SK-N-SH (cell line): ENCODE data around the gene TGM2. TPM values are rescaled to one million over a fixed set of nuclear protein-coding genes. Genes with fewer than 3 reads are reported as not detected.
A peak's percentile ranks its signal among the peaks of the same experiment; 100 is the strongest.

Experiments used
- CTCF ChIA-PET: fragments of 300-600, 350-600 bp; formaldehyde crosslinking; extraction: SDS; loops from one replicate; lab custom pipeline; 2021; lab: Yijun Ruan, JAX
- POLR2A ChIA-PET: fragments of 350-600 bp; sonication (Branson Sonifier 250); formaldehyde crosslinking; extraction: SDS; loops from one replicate; lab custom pipeline; 2020; ENCODE audit warnings: antibody characterized with exemption, inconsistent platforms; lab: Yijun Ruan, JAX
- DNase-seq: peaks from one replicate; pipeline ENCODE4 v3.0.0; 2012
- H2AFZ ChIP-seq: fragments of 200-600 bp; sonication (generic); 2 replicates; pipeline ENCODE4 v1.8.1; 2016; ENCODE audit warnings: antibody characterized with exemption, mild to moderate bottlenecking, low read depth
- H3F3A ChIP-seq: fragments of 200-600 bp; sonication (generic); replicated peaks from 2 replicates; pipeline ENCODE3; 2016; ENCODE audit warnings: antibody characterized with exemption, mild to moderate bottlenecking; ENCODE audit not compliant: insufficient read depth
- H3K27ac ChIP-seq, 2 experiments: fragments of 200-500 bp in 1 of 2; fragments of 200-600 bp in 1 of 2; sonication (Bioruptor generic) in 1 of 2; sonication (generic), shearing (Covaris generic) in 1 of 2; 2 replicates each; pipeline versions ENCODE4 v1.5.1 to v1.6.1; 2014 to 2016; ENCODE audit warnings: low read depth in 2 of 2, inconsistent platforms in 1 of 2, low read length in 1 of 2, mild to moderate bottlenecking in 1 of 2, mixed read lengths in 1 of 2
- H3K27me3 ChIP-seq: fragments of 200-600 bp; sonication (generic), shearing (Covaris generic); 2 replicates; pipeline ENCODE4 v1.6.1; 2016; ENCODE audit warnings: mixed run types; ENCODE audit not compliant: insufficient read depth
- H3K36me3 ChIP-seq, 2 experiments: fragments of 200-500 bp in 1 of 2; fragments of 200-600 bp in 1 of 2; sonication (Bioruptor generic) in 1 of 2; sonication (generic) in 1 of 2; replicated peaks in 1 of 2; 2 replicates each; pipeline versions ENCODE3 to v1.5.1; 2014 to 2016; ENCODE audit warnings: low read length in 1 of 2, mild to moderate bottlenecking in 1 of 2; ENCODE audit not compliant: insufficient read depth in 2 of 2, control insufficient read depth in 1 of 2
- H3K4me1 ChIP-seq, 2 experiments: fragments of 200-500 bp in 1 of 2; fragments of 200-600 bp in 1 of 2; sonication (Bioruptor generic) in 1 of 2; sonication (generic), shearing (Covaris generic) in 1 of 2; 2 replicates each; pipeline versions ENCODE4 v1.5.1 to v1.6.1; 2014 to 2016; ENCODE audit warnings: low read depth in 1 of 2, low read length in 1 of 2, mixed run types in 1 of 2; ENCODE audit not compliant: insufficient read depth in 2 of 2, control insufficient read depth in 1 of 2
- H3K4me2 ChIP-seq: fragments of 200-600 bp; sonication (generic), shearing (Covaris generic); 2 replicates; pipeline ENCODE4 v1.6.1; 2017; ENCODE audit warnings: mixed run types
- H3K4me3 ChIP-seq, 2 experiments: fragments of 200-500 bp in 1 of 2; fragments of 200-600 bp in 1 of 2; sonication (Bioruptor generic) in 1 of 2; sonication (generic), shearing (Covaris generic) in 1 of 2; 2 replicates each; pipeline versions ENCODE4 v1.5.1 to v1.8.1; 2014 to 2016; ENCODE audit warnings: low read depth in 2 of 2, inconsistent platforms in 1 of 2, low read length in 1 of 2, mild to moderate bottlenecking in 1 of 2, mixed read lengths in 1 of 2, moderate library complexity in 1 of 2
- H3K79me2 ChIP-seq: fragments of 200-600 bp; sonication (generic); 2 replicates; pipeline ENCODE4 v1.8.1; 2017; ENCODE audit warnings: mild to moderate bottlenecking; ENCODE audit not compliant: insufficient read depth
- H3K9ac ChIP-seq: fragments of 200-600 bp; sonication (generic); 2 replicates; pipeline ENCODE4 v1.6.1; 2017; ENCODE audit warnings: mixed run types
- H3K9me2 ChIP-seq: fragments of 200-600 bp; sonication (generic); 2 replicates; pipeline ENCODE4 v1.6.1; 2017; ENCODE audit warnings: mixed run types
- H3K9me3 ChIP-seq: fragments of 200-600 bp; sonication (generic); 2 replicates; pipeline ENCODE4 v1.6.1; 2017; ENCODE audit warnings: mixed run types, mild to moderate bottlenecking, moderate library complexity
- H4K20me1 ChIP-seq: fragments of 200-600 bp; sonication (generic); 2 replicates; pipeline ENCODE4 v1.6.1; 2017; ENCODE audit warnings: mild to moderate bottlenecking, mixed run types; ENCODE audit not compliant: insufficient read depth
- CHD2 ChIP-seq: fragments of 150-350 bp; IDR thresholded peaks from 2 replicates; pipeline ENCODE4 v1.6.1; 2018; ENCODE audit warnings: low read length; ENCODE audit not compliant: partially characterized antibody
- EZH2phosphoT487 ChIP-seq: fragments of 200-600 bp; sonication (generic); IDR thresholded peaks from 2 replicates; pipeline ENCODE4 v1.6.1; 2017; ENCODE audit warnings: low read depth, mixed run types, mild to moderate bottlenecking, antibody characterized with exemption, moderate library complexity, borderline replicate concordance
- FOSL2 ChIP-seq: IDR thresholded peaks from 2 replicates; pipeline ENCODE4 v1.4.0; 2012; ENCODE audit warnings: low read depth, mild to moderate bottlenecking, moderate library complexity, borderline replicate concordance
- FOXJ3 ChIP-seq: sonication (generic); formaldehyde crosslinking; IDR thresholded peaks from 2 replicates; pipeline ENCODE4 v1.5.1; 2020; ENCODE audit warnings: mild to moderate bottlenecking, missing genetic modification reagents
- MXI1 ChIP-seq: IDR thresholded peaks from 2 replicates; pipeline ENCODE4 v1.6.1; 2012; ENCODE audit warnings: mild to moderate bottlenecking, low read depth, low read length, improper control_type of control experiment
- POLR2AphosphoS5 ChIP-seq: IDR thresholded peaks from 2 replicates; pipeline ENCODE4 v1.6.1; 2012; ENCODE audit warnings: low read depth, low read length
- RAD21 ChIP-seq: IDR thresholded peaks from 2 replicates; pipeline ENCODE4 v1.6.1; 2012; ENCODE audit warnings: mild to moderate bottlenecking, low read length
- RCOR1 ChIP-seq: fragments of 150-350 bp; IDR thresholded peaks from 2 replicates; pipeline ENCODE4 v1.6.1; 2017; ENCODE audit warnings: antibody characterized with exemption, low read length
- RFX5 ChIP-seq: IDR thresholded peaks from 2 replicates; pipeline ENCODE4 v1.6.1; 2012; ENCODE audit warnings: mild to moderate bottlenecking, improper control_type of control experiment, low read length
- TAF1 ChIP-seq: IDR thresholded peaks from 2 replicates; pipeline ENCODE4 v1.6.1; 2012; ENCODE audit warnings: low read depth, mild to moderate bottlenecking, low read length, moderate library complexity, borderline replicate concordance
- TEAD4 ChIP-seq: IDR thresholded peaks from 2 replicates; pipeline ENCODE4 v1.4.0; 2012; ENCODE audit warnings: mild to moderate bottlenecking, borderline replicate concordance; ENCODE audit not compliant: insufficient read depth
- WGBS: methylation state at CpG from one replicate; pipeline ENCODE4 v1.1.6; 2017; ENCODE audit warnings: low lambda C conversion rate; 5-methylcytosine and 5-hydroxymethylcytosine counted together
- polyA plus RNA-seq, 3 experiments: library from polyadenylated mRNA; depleted of rRNA; stranded (reverse); fragments of >200 nt; gene quantifications; 2 replicates each; pipeline ENCODE4 v1.2.3, GENCODE V29; 2012
- TF ChIP-seq, protein P1 (sequence below): IDR thresholded peaks from 2 replicates; pipeline ENCODE4; 2012

TGM2 gene
- polyA plus RNA-seq, 1 of the 3 experiments (the other 2 are of a cell fraction): 676 TPM

DNA sequence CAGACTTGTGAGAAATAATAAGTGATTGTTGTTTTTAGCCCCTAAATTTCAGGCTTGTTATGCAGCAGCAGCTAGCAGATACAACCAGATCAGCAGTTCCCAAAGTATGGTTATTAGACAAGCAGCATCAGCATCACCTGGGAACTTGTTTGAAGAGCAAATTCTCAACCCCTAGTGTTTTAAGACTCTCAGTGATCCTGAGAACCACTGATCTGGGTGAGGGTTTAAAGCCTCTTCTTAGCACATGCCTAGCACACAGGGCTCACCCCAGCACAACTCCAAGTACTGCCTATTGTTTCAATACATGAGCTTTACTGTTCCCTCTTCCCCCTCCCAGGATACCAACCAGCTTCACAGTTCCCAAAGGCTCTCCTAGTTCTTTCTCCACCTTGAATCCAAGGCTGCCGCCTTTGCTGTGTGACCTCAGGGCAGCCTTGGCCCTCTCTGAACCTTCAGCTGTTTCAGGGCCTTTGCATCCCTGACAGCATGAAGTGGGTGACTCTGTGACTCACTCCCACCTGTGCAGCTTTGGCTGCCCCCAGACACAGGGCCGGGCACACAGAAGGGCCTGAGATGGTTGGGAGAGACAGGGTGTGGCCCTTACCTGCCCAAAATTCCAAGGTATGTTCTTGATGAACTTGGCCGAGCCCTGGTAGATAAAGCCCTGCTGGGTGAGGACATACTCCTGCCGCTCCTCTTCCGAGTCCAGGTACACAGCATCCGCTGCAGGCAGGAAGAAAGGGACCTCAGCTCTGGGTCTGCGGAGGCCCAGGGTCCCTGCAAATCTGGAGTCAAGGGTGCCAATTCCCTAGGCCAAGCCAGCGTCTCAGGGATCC is 14.5 kb downstream of the TGM2 start:
- DNase-seq: no peak
- H3K4me3 ChIP-seq: no peak overlapping the region
- no peaks in the 10 kb centered on the region for H3K27me3 ChIP-seq
- ChIA-PET POLR2A (no interaction called here), CTCF (interaction anchor here (3.0 to 3.3 kb wide), 2 partner anchors 71 to 93 kb away, joined by 13 to 27 read pairs; no protein-coding TSS in a partner anchor)
- no peak overlapping the region for H3K9ac ChIP-seq
- TF ChIP-seq TEAD4: no peak
- TF ChIP-seq FOXJ3 (CRISPR knock-in tag): no peak
- TF ChIP-seq CHD2: no peak
- no peak for TF ChIP-seq FOSL2
- TF ChIP-seq RAD21: no peak
- peak; percentile 30; the same call in 1 of the 2 replicates for TF ChIP-seq POLR2AphosphoS5
- no peak for TF ChIP-seq TAF1
- no peak for TF ChIP-seq RCOR1
- peaks cover 27% of the 10 kb centered on the region in 2 experiments for H3K4me1 ChIP-seq
- peaks cover 49 to 56% of the 10 kb centered on the region in 2 experiments for H3K36me3 ChIP-seq
- no peak overlapping the region for H3K4me2 ChIP-seq
- H2AFZ ChIP-seq: no peak overlapping the region
- no peaks in the 10 kb centered on the region for H4K20me1 ChIP-seq
- H3K27ac ChIP-seq: peak overlapping the region; percentile 86 to 98; a peak in 3 of 4 replicates
- H3K9me2 ChIP-seq: no peaks in the 10 kb centered on the region
- no peaks in the 10 kb centered on the region for H3K79me2 ChIP-seq
- 98% methylated on average over 7 of the region's 8 CpGs for WGBS
- peaks cover 68% of the 10 kb centered on the region for H3F3A ChIP-seq
- H3K9me3 ChIP-seq: no peaks in the 10 kb centered on the region

DNA sequence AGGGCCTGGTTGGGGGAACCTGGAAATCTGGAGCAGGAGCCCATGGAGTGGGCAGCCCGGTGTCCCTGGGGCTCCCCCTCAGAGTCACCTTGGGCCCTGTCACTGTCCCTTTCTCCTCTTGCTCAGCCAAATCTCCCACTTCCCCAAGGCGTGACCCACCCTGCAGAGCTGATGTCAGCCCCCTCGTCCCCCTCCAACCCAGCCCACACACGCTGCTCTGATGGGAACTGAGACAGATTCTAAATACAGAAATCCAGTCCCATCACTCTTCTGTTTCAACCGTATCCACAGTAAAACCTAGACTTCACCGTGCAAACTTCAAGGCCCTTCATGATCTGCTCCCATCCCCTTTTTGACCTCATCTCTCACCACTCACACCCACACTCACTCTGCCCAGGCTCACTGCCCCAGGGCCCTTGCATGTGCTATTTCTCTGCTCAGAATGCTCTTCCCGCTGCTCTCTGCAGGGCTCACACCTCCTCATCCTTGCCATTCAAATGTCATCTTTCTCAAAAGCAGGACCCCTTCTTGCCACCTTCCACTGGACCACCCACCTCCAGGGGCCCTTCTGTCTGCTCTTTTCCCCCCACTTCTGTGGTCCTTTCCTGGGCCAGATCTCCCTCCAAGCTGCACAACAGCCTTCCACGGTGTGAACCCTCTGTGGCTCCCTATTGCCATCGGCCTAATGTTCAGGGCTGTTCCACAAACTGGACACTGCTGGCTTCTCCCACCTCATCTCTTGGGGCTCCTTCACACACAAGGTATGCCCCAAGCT is 16.6 kb downstream of the TGM2 start:
- peak overlapping the region in 1 of 2 experiments; percentile 12; a peak in 1 of 4 replicates for H3K27ac ChIP-seq
- no peak overlapping the region for H2AFZ ChIP-seq
- WGBS: 92% methylated on average over 7 of the region's 9 CpGs
- H3K4me2 ChIP-seq: no peak overlapping the region
- no peaks in the 10 kb centered on the region for H3K27me3 ChIP-seq
- H3K9ac ChIP-seq: no peak overlapping the region
- ChIA-PET CTCF (no interaction called here), POLR2A (no interaction called here)
- no peak for DNase-seq
- H3K79me2 ChIP-seq: no peaks in the 10 kb centered on the region
- TF ChIP-seq TAF1 (no peak), EZH2phosphoT487 (no peak), MXI1 (no peak), RFX5 (no peak), POLR2AphosphoS5 (no peak)
- TF ChIP-seq, protein P1, sequence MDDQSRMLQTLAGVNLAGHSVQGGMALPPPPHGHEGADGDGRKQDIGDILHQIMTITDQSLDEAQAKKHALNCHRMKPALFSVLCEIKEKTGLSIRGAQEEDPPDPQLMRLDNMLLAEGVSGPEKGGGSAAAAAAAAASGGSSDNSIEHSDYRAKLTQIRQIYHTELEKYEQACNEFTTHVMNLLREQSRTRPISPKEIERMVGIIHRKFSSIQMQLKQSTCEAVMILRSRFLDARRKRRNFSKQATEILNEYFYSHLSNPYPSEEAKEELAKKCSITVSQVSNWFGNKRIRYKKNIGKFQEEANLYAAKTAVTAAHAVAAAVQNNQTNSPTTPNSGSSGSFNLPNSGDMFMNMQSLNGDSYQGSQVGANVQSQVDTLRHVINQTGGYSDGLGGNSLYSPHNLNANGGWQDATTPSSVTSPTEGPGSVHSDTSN: no peak
- H4K20me1 ChIP-seq: no peaks in the 10 kb centered on the region
- H3K4me3 ChIP-seq: no peak overlapping the region
- H3K9me3 ChIP-seq: no peaks in the 10 kb centered on the region
- peaks cover 69% of the 10 kb centered on the region for H3F3A ChIP-seq
- H3K4me1 ChIP-seq: peaks cover 33 to 34% of the 10 kb centered on the region in 2 experiments
- H3K36me3 ChIP-seq: peaks cover 52% of the 10 kb centered on the region in 2 experiments
- H3K9me2 ChIP-seq: no peaks in the 10 kb centered on the region
